ENCODE results near the gene DGKK. TPM values are rescaled to one million over a fixed set of nuclear protein-coding genes. Genes with fewer than 3 reads are reported as not detected.
A peak's percentile ranks its signal among the peaks of the same experiment; 100 is the strongest.

DGKK gene
- total RNA-seq, result 0.14 and 0.18 TPM in 2 replicates
- long read RNA-seq, result 0 reads

DNA sequence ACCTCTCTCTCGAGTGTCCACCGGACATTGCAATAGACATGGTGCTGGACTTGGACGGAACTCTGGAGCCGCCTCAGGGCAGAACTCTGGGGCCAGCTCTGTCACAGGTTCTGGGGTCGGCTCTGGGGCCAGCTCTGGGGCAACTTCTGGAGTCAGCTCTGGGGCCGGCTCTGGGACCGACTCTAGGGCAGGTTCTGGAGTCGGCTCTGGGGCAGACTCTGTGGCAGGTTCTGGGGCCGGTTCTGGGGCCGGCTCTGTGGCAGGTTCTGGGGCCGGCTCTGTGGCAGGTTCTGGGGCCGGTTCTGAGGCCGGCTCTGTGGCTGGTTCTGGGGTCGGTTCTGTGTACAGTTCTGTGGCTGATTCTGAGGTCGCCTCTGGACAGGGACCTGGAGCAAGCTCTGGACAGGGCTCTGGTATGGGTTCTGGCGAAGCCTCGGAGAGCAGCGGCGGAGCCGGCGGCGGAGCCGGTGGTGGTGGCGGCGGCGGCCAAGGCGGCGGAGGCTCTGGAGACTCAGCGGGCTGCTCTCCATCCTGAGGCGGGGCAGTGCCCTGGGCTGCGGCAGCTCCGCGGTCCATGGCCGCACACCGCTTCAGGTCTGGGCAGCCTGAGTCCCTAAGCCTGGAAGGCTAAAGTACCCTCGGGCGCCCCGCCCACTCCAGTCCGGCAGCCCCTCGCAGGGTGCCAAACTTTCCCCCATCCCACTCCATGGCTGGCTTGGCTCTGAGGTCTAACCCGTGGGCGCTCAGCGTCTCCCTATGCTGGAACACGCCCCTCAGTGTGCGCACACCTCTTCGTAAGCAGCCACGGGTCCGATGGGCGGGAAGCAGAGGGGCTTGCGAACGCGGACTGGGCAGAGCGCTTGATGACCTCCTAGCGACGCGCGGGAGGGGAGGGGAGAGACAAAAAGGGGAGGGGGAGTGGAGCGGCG is at the start of gene DGKK:
DGKK (minus strand) TSS at position 723 of the 929 bp plus-strand sequence; CDS start at position 576, 147 bp downstream.
- Mint-ChIP-seq H3K27ac (ENCODE audit: unreplicated experiment) (no peak within 1 kb of the TSS), H3K4me1 (peaks cover 10% of the 10 kb centered on the region), H3K36me3 (ENCODE audit: low read depth) (no peaks in the 10 kb centered on the region), H3K4me3 (peak within 1 kb of the TSS; percentile 85), H3K27me3 (ENCODE audit: low read depth) (peaks cover 99% of the 10 kb centered on the region), H3K9me3 (no peaks in the 10 kb centered on the region)
- TF ChIP-seq CTCF (conservative IDR thresholded peaks at IDR 0.05), result no peak
- peak; percentile 47 for DNase-seq (ENCODE audit: low read depth, low spot score)

GRCh38 chrX:50514811-50515210 is 44.2 kb upstream of the DGKK start:
- DNase-seq (ENCODE audit: low read depth, low spot score), result no peak
- H3K4me3 Mint-ChIP-seq, result no peak overlapping the region
- no peak for TF ChIP-seq CTCF (conservative IDR thresholded peaks at IDR 0.05)
- no peaks in the 10 kb centered on the region for H3K4me1 Mint-ChIP-seq
- no peak overlapping the region for H3K27ac Mint-ChIP-seq (ENCODE audit: unreplicated experiment)
- H3K27me3 Mint-ChIP-seq (ENCODE audit: low read depth), result peaks cover 5% of the 10 kb centered on the region
- H3K9me3 Mint-ChIP-seq, result peaks cover 8% of the 10 kb centered on the region
- H3K36me3 Mint-ChIP-seq (ENCODE audit: low read depth), result peaks cover 4% of the 10 kb centered on the region

- no peak overlapping the region for H3K27ac Mint-ChIP-seq (ENCODE audit: unreplicated experiment)
- H3K9me3 Mint-ChIP-seq, result peaks cover 5% of the 10 kb centered on the region
- H3K36me3 Mint-ChIP-seq (ENCODE audit: low read depth), result no peaks in the 10 kb centered on the region
- H3K4me1 Mint-ChIP-seq, result no peaks in the 10 kb centered on the region
- no peak for TF ChIP-seq CTCF (conservative IDR thresholded peaks at IDR 0.05)
- H3K4me3 Mint-ChIP-seq, result no peak overlapping the region
- no peak for DNase-seq (ENCODE audit: low read depth, low spot score)
- H3K27me3 Mint-ChIP-seq (ENCODE audit: low read depth), result peaks cover 9% of the 10 kb centered on the region
These were observed 26.5 kb upstream of the DGKK start for GRCh38 chrX:50497114-50497513.

DNA sequence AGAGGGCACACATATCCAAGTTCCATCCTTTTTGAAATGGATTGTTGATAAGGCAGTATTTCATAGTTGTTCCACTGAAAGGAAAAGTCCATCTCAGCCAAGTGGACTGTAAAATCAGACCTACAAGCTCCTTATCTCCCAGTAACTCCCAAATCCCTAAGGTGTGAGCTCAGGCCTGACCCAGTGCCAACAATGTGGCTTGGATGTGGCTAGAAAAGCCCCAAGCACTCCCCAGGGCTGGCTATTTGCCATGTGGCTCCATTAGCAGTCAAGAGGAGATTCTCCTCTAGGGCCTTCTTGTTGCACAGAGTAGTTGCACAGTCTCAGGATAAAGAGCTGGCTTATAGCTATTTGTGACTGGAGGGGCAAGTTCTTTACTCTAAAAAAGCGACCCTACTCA is 25.0 kb upstream of the DGKK start:
- no peak for TF ChIP-seq CTCF (conservative IDR thresholded peaks at IDR 0.05)
- Mint-ChIP-seq H3K27me3 (ENCODE audit: low read depth) (peaks cover 14% of the 10 kb centered on the region), H3K9me3 (peaks cover 5% of the 10 kb centered on the region), H3K4me3 (no peak overlapping the region), H3K4me1 (no peaks in the 10 kb centered on the region), H3K27ac (ENCODE audit: unreplicated experiment) (no peak overlapping the region), H3K36me3 (ENCODE audit: low read depth) (no peaks in the 10 kb centered on the region)
- no peak for DNase-seq (ENCODE audit: low read depth, low spot score)

GRCh38 chrX:50492720-50493119 is 22.1 kb upstream of the DGKK start:
- no peak for DNase-seq (ENCODE audit: low read depth, low spot score)

More at GRCh38 chrX:50492720-50493119, 22.1 kb upstream of the DGKK start:
- Mint-ChIP-seq H3K9me3 (peaks cover 5% of the 10 kb centered on the region), H3K4me3 (no peak overlapping the region), H3K27me3 (ENCODE audit: low read depth) (peaks cover 8% of the 10 kb centered on the region), H3K4me1 (no peaks in the 10 kb centered on the region), H3K36me3 (ENCODE audit: low read depth) (no peaks in the 10 kb centered on the region), H3K27ac (ENCODE audit: unreplicated experiment) (no peak overlapping the region)
- no peak for TF ChIP-seq CTCF (conservative IDR thresholded peaks at IDR 0.05)

All from neural crest cell (in vitro differentiated cells).